MM.1S (cell line): ENCODE data around the gene UTF1.

Experiments used
- DNase-seq: peaks from one replicate; pipeline ENCODE4 v3.0.0-alpha.2; 2015
- H2AFZ ChIP-seq: fragments of 300-600 bp; sonication (generic); 2 replicates; pipeline ENCODE4 v1.6.0; 2016; ENCODE audit warnings: antibody characterized with exemption, low read length
- H3F3A ChIP-seq: fragments of 300-600 bp; sonication (generic); 2 replicates; pipeline ENCODE4 v1.6.1; 2016; ENCODE audit warnings: mild to moderate bottlenecking, antibody characterized with exemption, low read length, moderate library complexity, mixed read lengths; ENCODE audit not compliant: insufficient read depth
- H3K27ac ChIP-seq: fragments of 300-600 bp; sonication (generic); 2 replicates; pipeline ENCODE4 v1.5.1; 2016; ENCODE audit warnings: mild to moderate bottlenecking, low read length
- H3K27me3 ChIP-seq: fragments of 300-600 bp; sonication (generic); replicated peaks from 2 replicates; pipeline ENCODE4 v1.6.0; 2016; ENCODE audit warnings: low read length; ENCODE audit not compliant: insufficient read depth
- H3K36me3 ChIP-seq: fragments of 300-600 bp; sonication (generic); replicated peaks from 2 replicates; pipeline ENCODE4 v1.6.1; 2016; ENCODE audit warnings: mild to moderate bottlenecking, low read length, mixed read lengths; ENCODE audit not compliant: insufficient read depth
- H3K4me1 ChIP-seq: fragments of 300-600 bp; sonication (generic); 2 replicates; pipeline ENCODE4 v1.6.1; 2016; ENCODE audit warnings: low read length, mixed read lengths
- H3K4me2 ChIP-seq: fragments of 300-600 bp; sonication (generic); 2 replicates; pipeline ENCODE4 v1.6.0; 2016; ENCODE audit warnings: low read depth, low read length
- H3K4me3 ChIP-seq: fragments of 300-600 bp; sonication (generic); 2 replicates; pipeline ENCODE4 v1.5.1; 2016; ENCODE audit warnings: low read length, mixed read lengths
- H3K79me2 ChIP-seq: fragments of 300-600 bp; sonication (generic); 2 replicates; pipeline ENCODE4 v1.6.1; 2016; ENCODE audit warnings: mixed run types, low read length, mixed read lengths
- H3K9ac ChIP-seq: fragments of 300-600 bp; sonication (generic); 2 replicates; pipeline ENCODE4 v1.6.1; 2016; ENCODE audit warnings: low read length, mixed read lengths
- H3K9me2 ChIP-seq: fragments of 300-600 bp; sonication (generic); replicated peaks from 2 replicates; pipeline ENCODE4 v1.6.1; 2016; ENCODE audit warnings: mild to moderate bottlenecking, low read length, mixed read lengths; ENCODE audit not compliant: insufficient read depth
- H3K9me3 ChIP-seq: fragments of 300-600 bp; sonication (generic); replicated peaks from 2 replicates; pipeline ENCODE4 v1.6.1; 2016; ENCODE audit warnings: mild to moderate bottlenecking, low read length, mixed read lengths; ENCODE audit not compliant: insufficient read depth
- H4K20me1 ChIP-seq: fragments of 300-600 bp; sonication (generic); 2 replicates; pipeline ENCODE4 v1.6.1; 2016; ENCODE audit warnings: mild to moderate bottlenecking, low read length, moderate library complexity, mixed read lengths; ENCODE audit not compliant: insufficient read depth
- EZH2 ChIP-seq: fragments of 300-600 bp; sonication (generic); optimal IDR thresholded peaks from 2 replicates; pipeline ENCODE3; 2017; ENCODE audit warnings: low read depth, mild to moderate bottlenecking, antibody characterized with exemption, low read length, mixed read lengths
- EZH2phosphoT487 ChIP-seq: fragments of 300-600 bp; sonication (generic); IDR thresholded peaks from 2 replicates; pipeline ENCODE4 v1.6.1; 2018; ENCODE audit warnings: antibody characterized with exemption, low read length
- TF ChIP-seq, protein P1 (sequence below): fragments of 300-600 bp; sonication (generic); IDR thresholded peaks from 2 replicates; pipeline ENCODE4 v1.5.1; 2016; ENCODE audit warnings: antibody characterized with exemption, low read length, mixed read lengths

The UTF1 gene

GRCh38 chr10:133182791-133183645 lies 47.0 kb upstream of the UTF1 start:
- H4K20me1 ChIP-seq: no peaks in the 10 kb centered on the region
- H3K4me1 ChIP-seq: no peaks in the 10 kb centered on the region
- H3K9ac ChIP-seq: no peak overlapping the region
- no peak overlapping the region for H3K27ac ChIP-seq
- H3K79me2 ChIP-seq: no peaks in the 10 kb centered on the region
- no peaks in the 10 kb centered on the region for H3K9me3 ChIP-seq
- H3K27me3 ChIP-seq: peaks cover 44% of the 10 kb centered on the region
- no peak for DNase-seq
- H3K4me2 ChIP-seq: no peak overlapping the region
- H3F3A ChIP-seq: no peaks in the 10 kb centered on the region
- H3K36me3 ChIP-seq: no peaks in the 10 kb centered on the region
- no peaks in the 10 kb centered on the region for H3K9me2 ChIP-seq
- TF ChIP-seq, protein P1, sequence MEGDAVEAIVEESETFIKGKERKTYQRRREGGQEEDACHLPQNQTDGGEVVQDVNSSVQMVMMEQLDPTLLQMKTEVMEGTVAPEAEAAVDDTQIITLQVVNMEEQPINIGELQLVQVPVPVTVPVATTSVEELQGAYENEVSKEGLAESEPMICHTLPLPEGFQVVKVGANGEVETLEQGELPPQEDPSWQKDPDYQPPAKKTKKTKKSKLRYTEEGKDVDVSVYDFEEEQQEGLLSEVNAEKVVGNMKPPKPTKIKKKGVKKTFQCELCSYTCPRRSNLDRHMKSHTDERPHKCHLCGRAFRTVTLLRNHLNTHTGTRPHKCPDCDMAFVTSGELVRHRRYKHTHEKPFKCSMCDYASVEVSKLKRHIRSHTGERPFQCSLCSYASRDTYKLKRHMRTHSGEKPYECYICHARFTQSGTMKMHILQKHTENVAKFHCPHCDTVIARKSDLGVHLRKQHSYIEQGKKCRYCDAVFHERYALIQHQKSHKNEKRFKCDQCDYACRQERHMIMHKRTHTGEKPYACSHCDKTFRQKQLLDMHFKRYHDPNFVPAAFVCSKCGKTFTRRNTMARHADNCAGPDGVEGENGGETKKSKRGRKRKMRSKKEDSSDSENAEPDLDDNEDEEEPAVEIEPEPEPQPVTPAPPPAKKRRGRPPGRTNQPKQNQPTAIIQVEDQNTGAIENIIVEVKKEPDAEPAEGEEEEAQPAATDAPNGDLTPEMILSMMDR: no peak
- TF ChIP-seq EZH2 (no peak), EZH2phosphoT487 (no peak)
- H3K4me3 ChIP-seq: no peak overlapping the region
- no peak overlapping the region for H2AFZ ChIP-seq

GRCh38 chr10:133183646-133184378 lies 46.2 kb upstream of the UTF1 start:
- Histone ChIP-seq H3F3A (no peaks in the 10 kb centered on the region), H3K4me1 (no peaks in the 10 kb centered on the region), H3K27me3 (peaks cover 38% of the 10 kb centered on the region), H2AFZ (no peak overlapping the region), H4K20me1 (no peaks in the 10 kb centered on the region), H3K4me2 (no peak overlapping the region), H3K9me2 (no peaks in the 10 kb centered on the region), H3K9ac (no peak overlapping the region), H3K36me3 (no peaks in the 10 kb centered on the region), H3K79me2 (no peaks in the 10 kb centered on the region), H3K27ac (no peak overlapping the region), H3K9me3 (no peaks in the 10 kb centered on the region), H3K4me3 (no peak overlapping the region)
- DNase-seq: no peak
- TF ChIP-seq, protein P1: no peak
- no peak for TF ChIP-seq EZH2
- no peak for TF ChIP-seq EZH2phosphoT487

DNA sequence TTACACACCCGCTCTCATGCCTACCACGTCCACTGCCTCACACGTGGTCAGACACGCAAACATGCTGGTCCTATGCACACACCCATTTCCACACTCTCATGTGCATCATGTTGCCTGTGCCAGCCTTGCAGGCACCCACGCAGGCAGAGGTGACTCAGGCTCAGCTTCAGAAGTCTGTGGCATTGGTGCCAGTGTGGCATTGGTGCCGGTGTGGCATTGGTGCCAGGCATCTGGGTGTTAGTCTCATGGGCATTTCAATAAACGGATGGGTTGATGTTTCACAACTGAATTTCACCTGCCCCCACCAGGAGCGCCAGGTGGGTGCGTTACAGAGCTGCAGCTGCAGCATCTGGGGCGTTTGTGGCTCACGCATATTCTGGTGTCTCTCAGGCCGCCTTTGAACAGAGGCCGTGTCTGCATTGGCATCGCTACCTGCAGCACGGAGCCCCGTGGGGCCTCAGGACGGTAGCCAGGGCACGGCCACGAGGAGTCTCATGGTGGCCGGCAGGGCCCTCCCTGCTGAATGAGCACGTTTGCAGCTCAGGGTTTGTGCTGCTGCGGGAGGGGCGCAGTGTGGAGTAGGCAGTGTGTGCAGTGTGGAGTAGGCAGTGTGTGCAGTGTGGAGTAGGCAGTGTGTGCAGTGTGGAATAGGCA lies 45.3 kb upstream of the UTF1 start:
- DNase-seq: no peak
- no peaks in the 10 kb centered on the region for H3F3A ChIP-seq
- no peak overlapping the region for H3K4me2 ChIP-seq
- H3K9ac ChIP-seq: no peak overlapping the region
- H3K27ac ChIP-seq: no peak overlapping the region
- TF ChIP-seq, protein P1: no peak
- TF ChIP-seq EZH2 (no peak), EZH2phosphoT487 (no peak)
- no peaks in the 10 kb centered on the region for H3K9me3 ChIP-seq
- H3K4me1 ChIP-seq: no peaks in the 10 kb centered on the region
- H3K4me3 ChIP-seq: no peak overlapping the region
- H4K20me1 ChIP-seq: no peaks in the 10 kb centered on the region
- no peak overlapping the region for H2AFZ ChIP-seq
- H3K79me2 ChIP-seq: no peaks in the 10 kb centered on the region
- H3K27me3 ChIP-seq: peaks cover 37% of the 10 kb centered on the region
- H3K9me2 ChIP-seq: no peaks in the 10 kb centered on the region
- no peaks in the 10 kb centered on the region for H3K36me3 ChIP-seq
